GM18508 (cell line): ENCODE results near the gene AMOTL2.

Source experiments
- ATAC-seq: cut with Tn5 transposase; IDR thresholded peaks from one replicate; pipeline ENCODE4 v1.9.1; 2021; ENCODE audit warnings: moderate number of reproducible peaks; ENCODE audit not compliant: insufficient read depth, unreplicated experiment

AMOTL2 gene

GRCh38 chr3:134338201-134338512, 36.1 kb downstream of the AMOTL2 start:
- no peak for ATAC-seq

- no peak for ATAC-seq
These were observed 36.6 kb downstream of the AMOTL2 start for GRCh38 chr3:134337511-134338200.

DNA sequence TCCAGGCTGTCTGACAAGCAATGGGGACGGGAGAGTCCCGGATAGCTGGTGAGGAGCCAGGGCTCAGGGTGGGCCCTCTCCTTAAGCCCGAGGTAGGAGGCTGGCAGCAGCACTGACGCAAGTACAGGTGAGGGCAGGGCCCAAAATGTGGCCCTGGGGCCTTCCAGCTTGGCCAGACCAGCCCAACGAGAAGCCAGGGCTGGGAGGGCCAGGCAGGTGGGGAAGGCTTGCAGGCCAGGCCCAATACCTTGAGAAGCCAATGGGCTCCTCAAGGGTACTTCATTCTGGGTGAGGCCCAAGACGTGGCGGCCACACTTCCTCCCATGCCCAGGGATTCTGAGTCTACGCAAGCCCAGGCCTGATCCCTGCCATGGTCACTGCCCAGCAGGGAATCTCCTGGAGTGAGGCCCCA, 37.2 kb downstream of the AMOTL2 start:
- no peak for ATAC-seq

- ATAC-seq, result no peak
These were observed 37.7 kb downstream of the AMOTL2 start for GRCh38 chr3:134336587-134336986.

DNA sequence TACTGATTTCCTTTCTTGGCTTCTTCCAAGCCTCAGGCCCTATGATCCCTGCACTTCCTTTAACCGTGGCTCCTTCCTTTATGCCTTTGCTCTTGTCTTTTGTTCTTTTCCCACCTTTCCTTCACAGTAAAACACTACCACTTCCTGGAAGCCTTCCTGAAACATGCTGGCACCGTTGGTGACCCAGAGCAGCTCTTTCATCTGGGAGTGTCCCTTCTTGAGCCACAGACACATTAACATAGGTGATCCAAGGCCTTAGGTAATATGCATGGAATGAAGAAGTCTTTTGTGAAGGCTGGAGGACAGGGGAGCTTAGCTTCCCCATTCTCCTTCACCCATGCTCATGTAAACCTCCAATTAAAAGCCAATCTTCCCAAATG, 39.4 kb downstream of the AMOTL2 start:
- ATAC-seq, result no peak

DNA sequence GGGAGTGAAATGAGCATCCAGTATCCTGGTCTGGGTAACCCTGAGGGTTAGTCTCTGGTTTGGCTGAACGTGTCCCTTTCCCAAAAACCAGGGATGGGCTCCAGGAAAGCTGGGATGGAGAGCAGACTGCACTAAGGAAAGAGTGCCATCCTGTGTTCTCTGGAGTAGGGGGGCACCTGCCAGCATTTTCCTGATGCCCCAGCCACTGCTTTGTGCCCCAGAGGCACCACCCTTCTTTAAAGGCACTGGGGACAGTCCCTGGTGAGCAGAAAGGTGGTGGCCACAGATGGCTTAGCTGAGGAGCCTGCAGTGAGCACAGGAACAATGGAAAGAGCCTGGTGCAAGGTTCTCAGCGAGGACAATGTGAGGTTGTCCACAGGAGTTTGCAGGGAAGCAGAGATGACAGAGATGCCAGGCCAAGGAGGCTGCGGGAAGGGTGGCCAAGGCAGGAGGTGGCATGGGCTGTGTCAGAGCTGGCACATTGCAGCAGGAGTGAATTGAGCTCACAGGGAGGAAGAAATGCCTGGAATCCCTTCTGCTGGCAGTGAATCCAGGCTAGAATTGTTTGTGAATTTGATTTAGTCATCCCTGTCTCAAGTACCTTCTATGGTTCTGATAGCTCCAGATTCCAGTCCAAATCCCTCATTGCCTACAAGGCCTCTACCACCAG, 39.9 kb downstream of the AMOTL2 start:
- ATAC-seq, result no peak

DNA sequence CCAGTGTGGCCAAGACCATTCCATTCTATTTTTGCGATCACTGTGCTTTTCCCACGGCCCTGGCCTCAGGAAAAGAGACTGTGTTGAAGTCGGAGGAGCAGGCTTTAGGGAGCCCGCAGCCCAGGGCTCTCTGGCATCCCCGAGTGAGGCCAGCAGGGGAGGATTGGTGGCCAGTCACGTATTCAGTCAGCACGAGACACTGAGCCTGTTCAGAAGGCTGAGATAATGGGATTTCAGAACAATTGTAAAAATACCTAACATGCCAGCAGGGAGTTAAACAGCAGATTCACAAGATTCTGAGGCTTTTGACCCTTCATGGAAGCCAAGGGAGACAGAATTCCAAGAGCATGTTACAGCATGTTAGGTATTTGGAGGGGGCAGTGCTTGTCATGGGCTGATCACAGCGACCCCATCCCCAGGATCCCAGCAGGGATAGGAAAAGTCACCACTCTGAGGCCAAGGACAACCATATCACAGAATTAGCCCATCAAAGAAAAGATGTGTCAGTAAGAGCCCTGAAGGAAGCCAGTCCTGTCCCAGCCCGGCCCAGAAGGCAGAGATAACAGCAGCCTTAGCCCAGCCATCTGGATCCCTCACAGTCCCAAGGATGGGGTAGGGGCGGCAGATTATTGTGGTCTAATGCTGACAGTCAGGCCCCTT, 40.6 kb downstream of the AMOTL2 start:
- ATAC-seq, result no peak

GRCh38 chr3:134332344-134332743, 41.9 kb downstream of the AMOTL2 start:
- no peak for ATAC-seq

DNA sequence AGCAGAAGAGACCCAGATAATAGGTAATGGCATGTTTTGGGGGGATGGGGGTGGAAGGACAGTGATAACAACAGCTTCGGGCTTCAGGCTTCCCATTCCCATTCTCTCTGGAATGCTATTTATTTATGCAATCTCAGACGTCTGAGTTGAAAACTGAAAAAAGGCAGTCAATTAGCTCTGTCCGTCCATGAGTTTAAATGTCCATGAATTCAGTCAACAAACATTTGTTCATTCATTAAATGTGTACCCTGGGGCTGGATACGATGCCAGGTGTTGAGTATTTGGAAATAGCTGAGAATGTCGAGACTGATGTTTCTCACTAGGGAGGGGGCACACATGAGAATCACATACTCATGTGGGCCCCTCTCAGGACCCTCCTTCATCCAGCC, 42.4 kb downstream of the AMOTL2 start:
- ATAC-seq, result no peak

- no peak for ATAC-seq
These were observed 43.1 kb downstream of the AMOTL2 start for GRCh38 chr3:134330883-134331810.

GRCh38 chr3:134328846-134329245, 45.4 kb downstream of the AMOTL2 start:
- ATAC-seq, result no peak

DNA sequence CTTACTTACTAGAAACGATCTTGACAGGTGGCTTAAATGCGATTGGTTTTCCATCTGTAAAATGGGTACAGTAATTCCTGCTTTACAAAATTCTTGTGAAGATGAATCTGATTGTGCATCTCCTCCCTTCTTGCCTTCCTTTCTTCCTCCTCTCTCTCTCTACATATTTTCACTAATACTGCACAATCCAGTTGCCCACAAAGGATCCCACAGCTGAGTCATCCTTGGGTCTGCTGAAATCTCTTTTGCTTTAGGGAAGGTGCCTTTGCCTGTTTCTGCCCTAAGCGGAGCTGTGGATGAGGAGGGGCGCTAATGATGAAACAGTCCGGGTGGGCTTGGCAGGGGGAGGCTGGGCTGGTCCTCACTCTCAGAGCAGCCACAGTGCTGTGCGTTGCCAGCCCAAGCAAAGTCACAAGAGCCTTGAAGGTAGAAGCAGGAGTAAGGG, 46.1 kb downstream of the AMOTL2 start:
- ATAC-seq, result no peak

DNA sequence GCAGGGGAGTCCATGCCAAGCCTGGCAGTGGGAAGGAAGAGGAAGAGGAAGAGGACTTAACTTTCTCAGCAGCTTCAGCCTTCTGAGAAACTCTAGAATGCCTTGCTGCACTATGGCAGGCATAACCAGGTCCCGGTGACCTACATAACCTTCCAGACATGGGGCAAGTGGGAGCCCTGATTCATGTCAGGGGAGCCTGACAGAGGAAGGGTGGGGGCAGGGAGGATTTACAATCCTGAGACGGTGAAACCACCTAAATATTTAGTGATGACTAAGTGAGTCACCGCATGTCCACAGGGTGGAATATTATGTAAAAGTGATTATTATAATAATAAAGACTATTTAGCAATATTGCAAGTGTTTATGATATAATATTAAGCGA, 46.7 kb downstream of the AMOTL2 start:
- no peak for ATAC-seq

GRCh38 chr3:134326760-134327593, 47.3 kb downstream of the AMOTL2 start:
- no peak for ATAC-seq

- ATAC-seq, result no peak
These were observed 48.1 kb downstream of the AMOTL2 start for GRCh38 chr3:134326126-134326525.

DNA sequence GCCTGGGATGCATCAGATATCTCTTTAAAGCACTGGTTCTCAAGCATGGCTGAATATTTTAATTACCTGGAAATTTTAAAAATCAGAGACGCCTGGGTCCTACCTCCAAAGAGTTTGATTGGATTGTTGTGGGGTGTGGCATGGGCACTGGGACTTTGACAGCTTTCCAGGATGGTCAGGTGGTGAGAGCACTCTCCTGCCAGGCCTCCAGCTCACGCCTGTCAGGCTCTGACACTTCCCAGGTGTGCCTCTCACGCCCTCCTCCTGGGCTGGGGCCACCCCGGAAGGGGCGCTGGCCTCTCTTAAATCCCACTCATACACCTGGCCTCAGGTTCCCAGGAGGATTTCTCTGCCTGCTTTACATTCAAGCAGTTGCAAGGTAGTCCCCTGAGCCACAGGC, 48.5 kb downstream of the AMOTL2 start:
- no peak for ATAC-seq

DNA sequence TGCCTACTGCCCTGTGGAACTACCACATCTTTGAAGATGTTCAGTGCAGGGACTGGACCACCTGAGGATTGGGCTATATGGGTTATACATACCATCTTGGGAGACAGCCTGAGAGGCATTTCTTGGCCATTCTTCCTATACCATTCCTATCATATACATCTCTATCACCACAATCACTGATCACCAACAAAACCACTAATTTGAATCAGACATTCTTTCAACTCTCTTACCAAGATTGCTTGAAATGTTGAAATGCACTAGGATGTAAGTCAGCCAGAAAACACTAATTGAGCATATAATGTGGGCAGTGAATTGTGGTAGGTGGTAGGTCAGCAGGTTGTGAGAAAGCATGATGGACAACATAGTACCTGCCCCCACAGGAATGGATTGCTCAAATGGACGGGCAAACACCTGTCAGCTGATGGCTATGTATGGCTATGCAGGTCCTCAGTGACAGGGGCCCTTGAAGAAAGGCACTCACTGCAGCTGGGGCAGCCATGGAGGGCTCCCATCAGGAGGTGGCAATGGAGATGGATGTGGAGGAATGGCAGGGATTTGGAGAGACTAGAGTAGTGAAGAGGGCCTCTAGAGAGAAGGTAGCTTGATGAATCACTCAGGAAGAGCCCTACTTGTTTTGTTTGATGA, 49.1 kb downstream of the AMOTL2 start:
- ATAC-seq, result no peak

DNA sequence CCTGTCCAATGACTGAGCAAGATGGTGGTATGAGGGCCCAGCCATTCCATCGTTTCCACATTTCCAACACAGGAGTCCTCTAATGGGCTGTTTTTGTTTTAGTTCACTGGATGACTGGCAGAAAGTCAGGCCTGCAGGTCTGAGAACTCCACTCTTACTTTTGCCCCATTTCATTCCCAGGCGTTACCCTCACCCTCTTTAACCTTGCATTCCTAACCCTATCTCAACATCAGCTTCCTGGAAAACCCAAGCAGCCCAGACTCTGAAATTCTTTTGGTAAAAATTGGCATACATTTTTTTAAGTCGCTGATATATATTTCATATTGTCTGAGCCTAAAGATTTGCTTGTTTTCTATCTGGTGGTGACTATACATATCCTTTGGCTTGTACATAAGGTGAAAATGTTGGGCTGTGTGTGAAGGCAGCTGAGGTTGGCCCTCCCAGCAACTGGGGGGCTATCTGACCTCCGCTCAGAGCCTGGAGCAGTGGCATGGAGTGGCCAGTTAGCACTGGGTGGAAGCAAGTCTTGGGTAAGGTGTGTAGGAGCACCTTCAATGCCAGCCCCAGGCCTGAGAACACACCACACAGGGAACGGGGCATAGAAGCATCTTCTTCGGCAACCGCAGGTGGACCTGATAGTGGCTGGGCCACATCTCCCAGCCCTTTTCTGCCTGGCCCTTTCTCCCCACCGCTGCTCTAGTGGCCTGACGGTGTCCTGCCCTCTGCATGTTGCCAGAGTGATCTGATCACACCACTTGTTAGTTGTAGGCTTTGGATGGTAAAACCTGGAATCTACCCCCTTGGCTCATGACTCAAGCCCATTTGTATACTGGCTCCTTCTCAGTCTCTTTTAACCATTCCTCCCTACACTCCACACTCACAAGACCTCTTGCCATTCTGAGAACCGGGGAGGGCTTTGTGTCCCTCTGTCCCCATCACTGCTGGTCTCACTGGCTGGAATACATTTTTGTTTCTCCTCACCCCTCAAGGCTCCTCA, 50.0 kb downstream of the AMOTL2 start:
- no peak for ATAC-seq
